Loucy (cell line): ENCODE results near the gene SUSD5.

Experiments
- H2AFZ ChIP-seq: fragments of 200-600 bp; sonication (generic); 2 replicates; pipeline ENCODE4 v1.6.0; 2016; ENCODE audit warnings: antibody characterized with exemption, mild to moderate bottlenecking, low read length, moderate library complexity
- H3F3A ChIP-seq: fragments of 200-600 bp; 2 replicates; pipeline ENCODE4 v1.6.0; 2016; ENCODE audit warnings: antibody characterized with exemption, low read depth, mild to moderate bottlenecking
- H3K27me3 ChIP-seq: fragments of 200-600 bp; sonication (generic); 2 replicates; pipeline ENCODE4 v1.6.1; 2014; ENCODE audit warnings: low read length, mild to moderate bottlenecking; ENCODE audit not compliant: insufficient read depth, poor library complexity, severe bottlenecking
- H3K36me3 ChIP-seq: fragments of 200-600 bp; sonication (generic); 2 replicates; pipeline ENCODE4 v1.6.1; 2016; ENCODE audit warnings: low read length; ENCODE audit not compliant: insufficient read depth
- H3K4me1 ChIP-seq: fragments of 200-600 bp; sonication (generic); 2 replicates; pipeline ENCODE4 v1.5.1; 2014; ENCODE audit warnings: low read length, mild to moderate bottlenecking; ENCODE audit not compliant: insufficient read depth, poor library complexity, severe bottlenecking
- H3K4me2 ChIP-seq: fragments of 200-600 bp; sonication (generic); 2 replicates; pipeline ENCODE4 v1.6.0; 2014; ENCODE audit warnings: antibody characterized with exemption, low read length, low read depth, mild to moderate bottlenecking; ENCODE audit not compliant: poor library complexity, severe bottlenecking
- H3K4me3 ChIP-seq: fragments of 200-600 bp; sonication (generic); 2 replicates; pipeline ENCODE4 v1.5.1; 2014; ENCODE audit warnings: low read length, mild to moderate bottlenecking, mixed read lengths; ENCODE audit not compliant: poor library complexity, severe bottlenecking
- H3K79me2 ChIP-seq: fragments of 200-600 bp; sonication (generic); 2 replicates; pipeline ENCODE4 v1.6.1; 2014; ENCODE audit warnings: low read length; ENCODE audit not compliant: insufficient read depth
- H3K9ac ChIP-seq: fragments of 200-600 bp; sonication (generic); 2 replicates; pipeline ENCODE4 v1.6.0; 2014; ENCODE audit warnings: mild to moderate bottlenecking, low read depth, low read length, moderate library complexity; ENCODE audit not compliant: poor library complexity, severe bottlenecking
- H3K9me2 ChIP-seq: fragments of 200-600 bp; sonication (generic); replicated peaks from 2 replicates; pipeline ENCODE4 v1.6.1; 2016; ENCODE audit warnings: low read depth, low read length, mixed read lengths
- H3K9me3 ChIP-seq: fragments of 200-600 bp; sonication (generic); 2 replicates; pipeline ENCODE4 v1.6.1; 2014; ENCODE audit warnings: mild to moderate bottlenecking, antibody characterized with exemption, low read length, low read depth; ENCODE audit not compliant: insufficient read depth
- H4K20me1 ChIP-seq: fragments of 200-600 bp; sonication (generic); 2 replicates; pipeline ENCODE4 v1.6.0; 2014; ENCODE audit warnings: antibody characterized with exemption, low read length, mild to moderate bottlenecking; ENCODE audit not compliant: insufficient read depth, poor library complexity, severe bottlenecking
- CTCF ChIP-seq: fragments of 200-600 bp; sonication (generic); conservative IDR thresholded peaks from 2 replicates; pipeline ENCODE4 v1.5.1; 2014; ENCODE audit warnings: mild to moderate bottlenecking, antibody characterized with exemption, low read length
- EZH2phosphoT487 ChIP-seq: fragments of 200-600 bp; IDR thresholded peaks from 2 replicates; pipeline ENCODE4 v1.6.1; 2018; ENCODE audit warnings: antibody characterized with exemption, mild to moderate bottlenecking, moderate library complexity, borderline replicate concordance

SUSD5 gene

GRCh38 chr3:33229066-33229465, 10.5 kb upstream of the SUSD5 start:
- H4K20me1 ChIP-seq, result no peaks in the 10 kb centered on the region
- H3K4me1 ChIP-seq, result no peaks in the 10 kb centered on the region
- TF ChIP-seq EZH2phosphoT487 (no peak), CTCF (no peak)
- H3K27me3 ChIP-seq, result no peaks in the 10 kb centered on the region
- no peaks in the 10 kb centered on the region for H3F3A ChIP-seq
- no peak overlapping the region for H2AFZ ChIP-seq
- H3K79me2 ChIP-seq, result no peaks in the 10 kb centered on the region
- H3K9me3 ChIP-seq, result no peaks in the 10 kb centered on the region
- no peaks in the 10 kb centered on the region for H3K36me3 ChIP-seq
- no peaks in the 10 kb centered on the region for H3K9me2 ChIP-seq
- H3K4me2 ChIP-seq, result no peak overlapping the region
- H3K4me3 ChIP-seq, result no peak overlapping the region
- H3K9ac ChIP-seq, result no peak overlapping the region

- Histone ChIP-seq H3K4me3 (no peak overlapping the region), H2AFZ (no peak overlapping the region), H3K9me3 (no peaks in the 10 kb centered on the region), H3K36me3 (no peaks in the 10 kb centered on the region), H3F3A (no peaks in the 10 kb centered on the region), H3K27me3 (no peaks in the 10 kb centered on the region), H3K4me1 (no peaks in the 10 kb centered on the region), H4K20me1 (no peaks in the 10 kb centered on the region), H3K9me2 (no peaks in the 10 kb centered on the region), H3K79me2 (no peaks in the 10 kb centered on the region), H3K9ac (no peak overlapping the region), H3K4me2 (no peak overlapping the region)
- TF ChIP-seq CTCF (no peak), EZH2phosphoT487 (no peak)
Observed at GRCh38 chr3:33221241-33221640, 2.6 kb upstream of the SUSD5 start.

- Histone ChIP-seq H2AFZ (no peak overlapping the region), H3K36me3 (no peaks in the 10 kb centered on the region), H3F3A (no peaks in the 10 kb centered on the region), H3K9ac (no peak overlapping the region), H3K4me2 (no peak overlapping the region), H4K20me1 (no peaks in the 10 kb centered on the region), H3K9me3 (no peaks in the 10 kb centered on the region), H3K4me3 (no peak overlapping the region), H3K27me3 (no peaks in the 10 kb centered on the region), H3K4me1 (no peaks in the 10 kb centered on the region), H3K79me2 (no peaks in the 10 kb centered on the region), H3K9me2 (no peaks in the 10 kb centered on the region)
- TF ChIP-seq CTCF, result no peak
- no peak for TF ChIP-seq EZH2phosphoT487
Observed at GRCh38 chr3:33219175-33219487, 521 bp upstream of the SUSD5 start.
